ENCODE measurements around the gene NAA16. TPM values are rescaled to one million over a fixed set of nuclear protein-coding genes. Genes with fewer than 3 reads are reported as not detected.
"Not testable (repeated sequence)": the region's sequence is repeated elsewhere in the genome, so short reads cannot be mapped to it uniquely, and the experiment has no call there.

Gene NAA16
- total and polyA plus RNA-seq, 4 donors, result 5.0 to 65.6 (median 16.4) TPM

- TF ChIP-seq CTCF (IDR thresholded peaks at IDR 0.05; ENCODE audit: control extremely low read depth, extremely low read depth), result no peak
- Histone ChIP-seq H3K27me3 (ENCODE audit: control insufficient read depth in 3 of 3, insufficient read depth in 3 of 3, low read length in 2 of 3) (no peaks in the 10 kb centered on the region), H3K27ac (ENCODE audit: low read depth in 1 of 2, low read length in 1 of 2) (no peak overlapping the region), H3K4me3 (no peak overlapping the region), H3K36me3 (ENCODE audit: control insufficient read depth in 4 of 4, insufficient read depth in 4 of 4, low read length in 4 of 4) (peaks cover 4 to 24% (median 10%) of the 10 kb centered on the region in 4 donors), H3K9ac (ENCODE audit: insufficient read depth in 1 of 2, low read length in 2 of 2) (no peak overlapping the region), H3K4me1 (ENCODE audit: control insufficient read depth in 5 of 5, insufficient read depth in 5 of 5, low read length in 5 of 5) (peaks cover 0 to 3% (median 0%) of the 10 kb centered on the region in 5 donors), H3K9me3 (ENCODE audit: control insufficient read depth in 4 of 4, insufficient read depth in 3 of 4, low read length in 3 of 4) (no peaks in the 10 kb centered on the region)
- ATAC-seq (ENCODE audit: insufficient read depth, low FRiP score) (no peak), DNase-seq (no peak)
- WGBS, 2 donors, result 74 to 88% methylated on average over 5 of the region's 5 CpGs
These were observed 43.3 kb downstream of the NAA16 start for GRCh38 chr13:41354416-41354815.

GRCh38 chr13:41356385-41356648 is 45.2 kb downstream of the NAA16 start:
- not testable (repeated sequence) for H3K4me3 ChIP-seq; H3K9ac ChIP-seq (ENCODE audit: insufficient read depth in 1 of 2, low read length in 2 of 2); H3K27me3 ChIP-seq (ENCODE audit: control insufficient read depth in 3 of 3, insufficient read depth in 3 of 3, low read length in 2 of 3); H3K9me3 ChIP-seq (ENCODE audit: control insufficient read depth in 4 of 4, insufficient read depth in 3 of 4, low read length in 3 of 4); DNase-seq; H3K4me1 ChIP-seq (ENCODE audit: control insufficient read depth in 5 of 5, insufficient read depth in 5 of 5, low read length in 5 of 5); ATAC-seq (ENCODE audit: insufficient read depth, low FRiP score); H3K27ac ChIP-seq (ENCODE audit: low read depth in 1 of 2, low read length in 1 of 2)
- H3K36me3 ChIP-seq (ENCODE audit: control insufficient read depth in 4 of 4, insufficient read depth in 4 of 4, low read length in 4 of 4), result peaks cover 7 to 29% (median 15%) of the 10 kb centered on the region in 4 donors
- 81 to 88% methylated on average over 5 of the region's 5 CpGs for whole genome bisulfite sequencing, 2 donors

- H3K4me3 ChIP-seq, result no peak overlapping the region
- no peak for ATAC-seq (ENCODE audit: insufficient read depth, low FRiP score)
- no peak overlapping the region for H3K27ac ChIP-seq (ENCODE audit: low read depth in 1 of 2, low read length in 1 of 2)
- no peak for DNase-seq
- 37 to 58% methylated on average over 6 of the region's 6 CpGs for WGBS, 2 donors
- TF ChIP-seq CTCF (IDR thresholded peaks at IDR 0.05; ENCODE audit: control extremely low read depth, extremely low read depth), result no peak
- peaks cover 8 to 32% (median 18%) of the 10 kb centered on the region in 4 donors for H3K36me3 ChIP-seq (ENCODE audit: control insufficient read depth in 4 of 4, insufficient read depth in 4 of 4, low read length in 4 of 4)
- H3K9me3 ChIP-seq (ENCODE audit: control insufficient read depth in 4 of 4, insufficient read depth in 3 of 4, low read length in 3 of 4), result no peaks in the 10 kb centered on the region
- no peak overlapping the region for H3K9ac ChIP-seq (ENCODE audit: insufficient read depth in 1 of 2, low read length in 2 of 2)
- no peaks in the 10 kb centered on the region for H3K27me3 ChIP-seq (ENCODE audit: control insufficient read depth in 3 of 3, insufficient read depth in 3 of 3, low read length in 2 of 3)
- peaks cover 0 to 3% (median 0%) of the 10 kb centered on the region in 5 donors for H3K4me1 ChIP-seq (ENCODE audit: control insufficient read depth in 5 of 5, insufficient read depth in 5 of 5, low read length in 5 of 5)
These were observed 45.7 kb downstream of the NAA16 start for GRCh38 chr13:41356786-41357185.

GRCh38 chr13:41361491-41361890 is 50.4 kb downstream of the NAA16 start:
- peaks cover 0 to 2% (median 0%) of the 10 kb centered on the region in 5 donors for H3K4me1 ChIP-seq (ENCODE audit: control insufficient read depth in 5 of 5, insufficient read depth in 5 of 5, low read length in 5 of 5)
- no peak for ATAC-seq (ENCODE audit: insufficient read depth, low FRiP score)
- no peak for DNase-seq
- no peak overlapping the region for H3K9ac ChIP-seq (ENCODE audit: insufficient read depth in 1 of 2, low read length in 2 of 2)
- H3K27me3 ChIP-seq (ENCODE audit: control insufficient read depth in 3 of 3, insufficient read depth in 3 of 3, low read length in 2 of 3), result no peaks in the 10 kb centered on the region
- no peak overlapping the region for H3K4me3 ChIP-seq
- no peak for TF ChIP-seq CTCF (IDR thresholded peaks at IDR 0.05; ENCODE audit: control extremely low read depth, extremely low read depth)
- no peaks in the 10 kb centered on the region for H3K9me3 ChIP-seq (ENCODE audit: control insufficient read depth in 4 of 4, insufficient read depth in 3 of 4, low read length in 3 of 4)
- 44 to 53% methylated on average over 5 of the region's 5 CpGs for WGBS, 2 donors
- H3K27ac ChIP-seq (ENCODE audit: low read depth in 1 of 2, low read length in 1 of 2), result no peak overlapping the region
- peaks cover 6 to 45% (median 29%) of the 10 kb centered on the region in 4 donors for H3K36me3 ChIP-seq (ENCODE audit: control insufficient read depth in 4 of 4, insufficient read depth in 4 of 4, low read length in 4 of 4)

Data from lung (tissue), 12 donors.